HG03060 (cell line): ENCODE measurements around the gene DIP2A.
"Not testable (repeated sequence)": the region's sequence is repeated elsewhere in the genome, so short reads cannot be mapped to it uniquely, and the experiment has no call there.

Experiments
- ATAC-seq: cut with Tn5 transposase; IDR thresholded peaks from one replicate; pipeline ENCODE4 v1.9.1; 2021; ENCODE audit warnings: low read depth, moderate number of reproducible peaks; ENCODE audit not compliant: unreplicated experiment

DIP2A gene

GRCh38 chr21:46553993-46554392 is 95.3 kb downstream of the DIP2A start:
- no peak for ATAC-seq

GRCh38 chr21:46554431-46555224 is 95.9 kb downstream of the DIP2A start:
- no peak for ATAC-seq

DNA sequence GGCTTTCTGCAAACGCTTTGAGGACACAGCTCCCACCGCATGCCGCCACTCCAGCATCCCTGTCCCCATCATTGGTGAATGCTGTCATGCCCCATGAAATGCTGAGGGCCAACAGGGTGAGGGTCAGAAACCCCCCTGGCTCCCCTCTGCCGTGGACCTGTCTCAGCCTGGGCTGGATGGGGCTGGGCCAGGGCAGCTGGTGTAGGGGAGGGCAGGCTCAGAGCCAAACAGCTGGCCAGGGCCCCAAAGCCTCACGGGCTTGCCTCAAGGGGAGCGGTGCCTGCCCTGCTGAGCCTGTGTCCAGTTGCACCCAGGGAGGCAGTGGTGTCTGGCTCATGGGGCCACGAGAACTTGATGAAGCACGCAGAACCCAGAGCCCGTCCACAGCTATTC is 96.5 kb downstream of the DIP2A start:
- no peak for ATAC-seq

- no peak for ATAC-seq
Measured at GRCh38 chr21:46555678-46556077, 97.0 kb downstream of the DIP2A start.

- no peak for ATAC-seq
Measured at GRCh38 chr21:46556802-46557201, 98.1 kb downstream of the DIP2A start.

GRCh38 chr21:46557469-46557868 is 98.8 kb downstream of the DIP2A start:
- no peak for ATAC-seq

DNA sequence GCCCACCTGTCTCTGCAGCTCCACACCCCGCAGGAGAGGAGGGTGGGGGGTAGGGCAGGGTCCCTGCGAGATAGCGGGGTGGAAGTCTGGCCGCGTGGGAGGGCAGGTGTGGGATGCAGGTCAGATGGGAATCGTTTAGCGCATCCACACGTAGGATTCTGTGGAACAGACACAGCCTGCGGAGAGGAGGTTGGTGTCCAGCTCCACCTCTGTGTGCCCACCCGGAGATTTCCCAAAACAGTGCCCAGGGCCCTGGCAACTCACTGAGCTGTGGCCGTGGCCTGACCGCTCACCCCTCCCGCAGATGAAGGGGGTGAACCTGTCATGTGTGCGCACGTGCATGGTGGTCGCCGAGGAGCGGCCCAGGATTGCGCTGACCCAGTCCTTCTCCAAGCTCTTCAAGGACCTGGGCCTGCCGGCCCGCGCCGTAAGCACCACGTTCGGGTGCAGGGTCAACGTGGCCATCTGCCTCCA is 99.3 kb downstream of the DIP2A start:
- ATAC-seq: no peak

DNA sequence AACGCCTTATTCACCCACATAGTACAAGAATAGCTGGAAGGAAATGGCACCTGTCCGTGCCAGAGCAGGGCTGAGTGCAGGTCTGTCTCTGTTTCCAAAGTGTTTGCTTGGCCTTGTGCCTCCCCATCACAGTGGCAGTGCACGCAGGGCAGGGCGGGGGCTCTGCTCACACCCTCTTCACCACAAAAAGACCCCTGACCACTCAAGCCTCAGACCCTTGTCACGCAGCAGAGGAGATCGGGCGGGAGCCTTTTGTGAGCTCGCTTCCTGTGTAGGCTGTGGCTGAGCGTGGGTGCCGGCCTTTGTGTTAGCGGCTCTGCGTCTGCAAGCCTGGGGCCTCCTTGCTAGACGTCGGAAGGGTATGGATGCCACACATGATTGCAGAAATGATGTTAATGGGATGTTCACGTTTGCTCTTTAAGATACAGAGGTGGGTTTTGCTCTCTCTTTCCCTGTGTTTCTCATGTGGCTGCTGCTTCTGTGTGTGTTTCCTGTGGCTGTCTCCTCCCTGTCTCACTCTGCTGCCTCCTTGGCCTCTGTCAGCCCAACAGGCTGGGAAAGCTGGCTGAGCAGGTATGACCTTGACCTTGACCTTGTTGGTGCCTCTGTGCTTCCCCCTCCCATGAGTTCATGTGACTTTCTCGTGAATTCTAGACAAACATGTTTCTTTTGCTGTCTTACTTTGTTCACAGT is 100.7 kb downstream of the DIP2A start:
- no peak for ATAC-seq

- ATAC-seq: no peak
Measured at GRCh38 chr21:46560568-46561444, 102.1 kb downstream of the DIP2A start.

DNA sequence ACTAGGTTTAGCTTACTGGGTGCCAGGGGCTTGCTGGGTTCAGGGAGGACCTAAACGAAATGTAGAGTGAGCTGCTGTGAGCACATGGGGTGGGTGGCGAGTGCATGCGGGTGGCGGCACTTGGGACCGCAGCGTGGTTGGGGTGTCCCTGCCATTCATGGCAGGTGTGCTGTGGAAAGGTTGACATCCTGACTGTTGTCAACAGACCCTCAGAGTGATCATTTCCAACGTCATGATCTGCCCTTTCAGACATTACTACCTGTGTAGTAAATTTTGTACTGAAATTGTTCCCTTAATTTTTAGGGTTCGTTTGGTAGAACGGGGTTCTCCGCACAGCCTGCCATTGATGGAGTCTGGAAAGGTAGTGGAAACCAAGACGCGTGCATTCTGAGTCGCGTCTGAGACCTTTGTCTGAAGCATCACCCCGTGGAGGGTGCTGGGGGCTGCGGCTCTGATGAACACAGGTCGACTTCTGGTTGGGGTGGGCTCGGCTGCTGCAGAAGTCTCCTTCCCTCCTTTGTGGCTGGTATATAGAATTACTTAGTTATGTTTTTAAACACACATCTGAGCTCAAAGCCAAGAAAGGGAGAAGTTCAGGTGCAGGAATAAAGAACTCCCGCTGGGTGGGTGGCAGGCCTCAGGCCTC is 102.9 kb downstream of the DIP2A start:
- ATAC-seq: no peak

DNA sequence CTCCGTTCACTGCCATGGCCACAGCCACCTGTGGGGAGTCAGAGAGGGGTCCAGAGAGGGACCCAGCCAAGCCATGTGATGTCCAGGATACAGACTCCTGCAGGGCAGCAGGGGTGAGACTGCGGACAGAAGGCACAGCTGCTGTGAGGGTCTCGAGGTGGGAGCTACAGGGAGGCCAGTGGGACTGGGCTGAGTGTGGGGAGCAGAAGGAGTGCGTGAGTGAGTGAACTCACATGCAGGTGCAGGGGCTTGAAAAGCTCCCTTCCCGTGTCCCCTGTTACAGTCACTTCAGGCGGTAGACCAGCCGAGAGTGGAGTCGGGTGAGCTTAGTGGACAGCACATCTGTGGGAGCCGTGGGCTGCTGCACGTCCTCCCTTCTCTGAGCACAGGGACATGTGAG is 103.8 kb downstream of the DIP2A start:
- no peak for ATAC-seq

DNA sequence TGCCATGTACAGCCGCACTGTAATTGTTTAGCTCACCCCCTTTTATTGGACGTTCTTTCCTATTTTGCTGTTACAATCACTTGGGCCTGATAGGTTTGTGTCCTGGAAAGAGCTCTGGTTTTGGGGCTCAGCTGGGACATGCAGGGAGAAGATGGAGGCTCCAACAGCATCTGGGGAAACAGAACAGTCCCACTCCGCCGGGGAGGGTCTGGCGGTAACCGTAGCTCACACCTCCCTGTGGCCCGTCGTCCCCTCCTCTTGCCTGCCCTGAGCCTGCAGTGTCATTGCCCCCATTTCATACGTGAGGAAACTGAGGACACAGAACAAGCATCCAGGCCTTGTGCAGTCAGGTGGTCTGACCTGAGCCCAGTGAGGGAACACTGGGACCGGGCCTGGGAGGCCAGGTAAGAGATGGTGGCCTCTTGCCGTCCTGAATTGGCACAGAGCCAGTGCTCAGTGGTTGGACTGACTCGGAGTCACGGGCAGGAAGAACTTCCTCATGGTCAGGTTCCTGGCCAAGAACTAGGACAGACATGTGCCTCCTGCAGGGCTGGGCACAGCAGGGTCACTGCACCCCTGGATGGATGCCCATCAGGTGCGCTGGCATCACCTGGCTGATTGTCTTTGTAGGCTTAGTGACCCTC is 104.4 kb downstream of the DIP2A start:
- no peak for ATAC-seq

DNA sequence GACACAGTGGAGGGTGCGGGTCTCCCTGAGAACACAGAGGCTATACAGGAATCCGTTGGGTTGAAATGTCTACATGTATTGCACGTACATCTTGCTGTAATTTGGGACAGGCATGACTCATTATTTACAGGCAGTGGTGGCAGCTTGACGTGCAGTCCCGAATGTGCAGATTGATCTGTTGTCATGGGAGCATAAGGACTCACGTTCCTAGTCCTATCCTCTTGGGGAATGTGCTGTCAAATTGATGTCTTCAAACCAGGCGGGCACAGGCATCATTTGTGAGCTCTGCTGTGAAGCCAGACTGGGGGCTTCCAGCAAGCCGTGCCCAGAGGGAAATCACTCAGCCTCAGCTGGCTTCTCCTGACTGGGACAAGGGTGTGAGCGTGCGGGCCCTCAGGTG is 105.7 kb downstream of the DIP2A start:
- ATAC-seq: no peak

GRCh38 chr21:46567348-46567747 is 108.7 kb downstream of the DIP2A start:
- ATAC-seq: no peak

- no peak for ATAC-seq
Measured at GRCh38 chr21:46568562-46568961, 109.9 kb downstream of the DIP2A start.

- ATAC-seq: no peak
Measured at GRCh38 chr21:46569081-46569480, 110.4 kb downstream of the DIP2A start.

- no peak for ATAC-seq
Measured at GRCh38 chr21:46570119-46570518, 111.4 kb downstream of the DIP2A start.

GRCh38 chr21:46570631-46571030 is 111.9 kb downstream of the DIP2A start:
- no peak for ATAC-seq

- ATAC-seq: no peak
Measured at GRCh38 chr21:46572850-46573249, 114.2 kb downstream of the DIP2A start.

DNA sequence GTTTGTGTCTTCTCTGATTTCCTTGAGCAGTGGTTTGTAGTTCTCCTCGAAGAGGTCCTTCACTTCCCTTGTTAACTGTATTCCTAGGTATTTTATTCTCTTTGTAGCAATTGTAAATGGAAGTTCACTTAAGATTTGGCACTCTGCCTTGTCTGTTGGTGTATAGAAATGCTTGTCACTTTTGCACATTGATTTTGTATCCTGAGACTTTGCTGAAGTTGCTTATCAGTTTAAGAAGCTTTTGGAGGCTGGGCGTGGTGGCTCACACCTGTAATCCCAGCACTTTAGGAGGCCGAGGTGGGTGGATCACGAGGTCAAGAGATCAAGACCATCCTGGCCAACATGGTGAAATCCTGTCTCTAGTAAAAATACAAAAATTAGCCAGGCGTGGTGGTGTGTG is 119.1 kb downstream of the DIP2A start:
- not testable (repeated sequence) for ATAC-seq
